ENCODE data around the gene IFNGR1.

Gene IFNGR1

GRCh38 chr6:137265561-137266308 lies 46.5 kb upstream of the IFNGR1 start:
- H3K79me2 ChIP-seq (ENCODE audit: control insufficient read depth, low read length), result no peaks in the 10 kb centered on the region
- peaks cover 7% of the 10 kb centered on the region; the same call in 1 of the 2 replicates for H3F3A ChIP-seq (ENCODE audit: control insufficient read depth, insufficient read depth)
- H3K27me3 ChIP-seq (ENCODE audit: control insufficient read depth, low read length), result no peaks in the 10 kb centered on the region
- no peaks in the 10 kb centered on the region for H3K9me2 ChIP-seq (replicated peaks; ENCODE audit: control insufficient read depth, low read length)
- no peaks in the 10 kb centered on the region for H4K20me1 ChIP-seq (ENCODE audit: control insufficient read depth, insufficient read depth, low read depth, low read length)
- peaks cover 15% of the 10 kb centered on the region for H3K4me1 ChIP-seq (ENCODE audit: control insufficient read depth, low read length)
- H3K4me2 ChIP-seq (ENCODE audit: low read length), result no peak overlapping the region
- no peak overlapping the region for H3K4me3 ChIP-seq (ENCODE audit: low read length)
- no peaks in the 10 kb centered on the region for H3K9me3 ChIP-seq (ENCODE audit: control insufficient read depth, insufficient read depth, low read length)
- H3K27ac ChIP-seq (ENCODE audit: low read depth, low read length), result no peak overlapping the region
- TF ChIP-seq EZH2phosphoT487 (IDR thresholded peaks at IDR 0.05; ENCODE audit: borderline replicate concordance, low read length), result no peak
- TF ChIP-seq CTCF (IDR thresholded peaks at IDR 0.05; ENCODE audit: low read depth, low read length, poor library complexity, severe bottlenecking), result no peak
- H3K36me3 ChIP-seq (ENCODE audit: control insufficient read depth, low read length), result no peaks in the 10 kb centered on the region

GRCh38 chr6:137264311-137265075 lies 45.3 kb upstream of the IFNGR1 start:
- H3F3A ChIP-seq (ENCODE audit: control insufficient read depth, insufficient read depth), result peaks cover 7% of the 10 kb centered on the region; the same call in 1 of the 2 replicates
- no peak overlapping the region for H3K4me2 ChIP-seq (ENCODE audit: low read length)
- H3K4me1 ChIP-seq (ENCODE audit: control insufficient read depth, low read length), result peaks cover 15% of the 10 kb centered on the region
- TF ChIP-seq EZH2phosphoT487 (IDR thresholded peaks at IDR 0.05; ENCODE audit: borderline replicate concordance, low read length) (no peak), CTCF (IDR thresholded peaks at IDR 0.05; ENCODE audit: low read depth, low read length, poor library complexity, severe bottlenecking) (no peak)
- no peaks in the 10 kb centered on the region for H4K20me1 ChIP-seq (ENCODE audit: control insufficient read depth, insufficient read depth, low read depth, low read length)
- no peaks in the 10 kb centered on the region for H3K27me3 ChIP-seq (ENCODE audit: control insufficient read depth, low read length)
- H3K4me3 ChIP-seq (ENCODE audit: low read length), result no peak overlapping the region
- no peaks in the 10 kb centered on the region for H3K9me2 ChIP-seq (replicated peaks; ENCODE audit: control insufficient read depth, low read length)
- H3K9me3 ChIP-seq (ENCODE audit: control insufficient read depth, insufficient read depth, low read length), result no peaks in the 10 kb centered on the region
- no peaks in the 10 kb centered on the region for H3K36me3 ChIP-seq (ENCODE audit: control insufficient read depth, low read length)
- H3K79me2 ChIP-seq (ENCODE audit: control insufficient read depth, low read length), result no peaks in the 10 kb centered on the region
- H3K27ac ChIP-seq (ENCODE audit: low read depth, low read length), result no peak overlapping the region

- Histone ChIP-seq H3K79me2 (ENCODE audit: control insufficient read depth, low read length) (no peaks in the 10 kb centered on the region), H3K27me3 (ENCODE audit: control insufficient read depth, low read length) (no peaks in the 10 kb centered on the region), H3K9me2 (replicated peaks; ENCODE audit: control insufficient read depth, low read length) (no peaks in the 10 kb centered on the region), H3K27ac (ENCODE audit: low read depth, low read length) (peak overlapping the region; percentile 21; the same call in 1 of the 2 replicates), H3K9me3 (ENCODE audit: control insufficient read depth, insufficient read depth, low read length) (no peaks in the 10 kb centered on the region), H3F3A (ENCODE audit: control insufficient read depth, insufficient read depth) (peaks cover 7% of the 10 kb centered on the region; the same call in 1 of the 2 replicates), H3K4me1 (ENCODE audit: control insufficient read depth, low read length) (peaks cover 15% of the 10 kb centered on the region), H3K36me3 (ENCODE audit: control insufficient read depth, low read length) (no peaks in the 10 kb centered on the region), H3K4me2 (ENCODE audit: low read length) (peak overlapping the region; percentile 12; the same call in 1 of the 2 replicates), H3K4me3 (ENCODE audit: low read length) (no peak overlapping the region), H4K20me1 (ENCODE audit: control insufficient read depth, insufficient read depth, low read depth, low read length) (no peaks in the 10 kb centered on the region)
- no peak for TF ChIP-seq EZH2phosphoT487 (IDR thresholded peaks at IDR 0.05; ENCODE audit: borderline replicate concordance, low read length)
- no peak for TF ChIP-seq CTCF (IDR thresholded peaks at IDR 0.05; ENCODE audit: low read depth, low read length, poor library complexity, severe bottlenecking)
Observed at GRCh38 chr6:137261761-137262160, 42.6 kb upstream of the IFNGR1 start.

Measured in DOHH2 (cell line).